ENCODE measurements around the gene ESRRA.
"Not testable (repeated sequence)": the region's sequence is repeated elsewhere in the genome, so short reads cannot be mapped to it uniquely, and the experiment has no call there.

The ESRRA gene

GRCh38 chr11:64291752-64292459 is 13.4 kb upstream of the ESRRA start:
- DNase-seq (ENCODE audit: low read depth in 2 of 2) = no peak

GRCh38 chr11:64292460-64293254 is 12.7 kb upstream of the ESRRA start:
- DNase-seq (ENCODE audit: low read depth in 2 of 2) = no peak

GRCh38 chr11:64294774-64295173 is 10.6 kb upstream of the ESRRA start:
- DNase-seq (ENCODE audit: low read depth in 2 of 2) = no peak

GRCh38 chr11:64295760-64296159 is 9.6 kb upstream of the ESRRA start:
- no peak for DNase-seq (ENCODE audit: low read depth in 2 of 2)

- DNase-seq (ENCODE audit: low read depth in 2 of 2) = no peak
Observed at GRCh38 chr11:64296236-64296635, 9.1 kb upstream of the ESRRA start.

- DNase-seq (ENCODE audit: low read depth in 2 of 2) = no peak
Observed at GRCh38 chr11:64296830-64297698, 8.3 kb upstream of the ESRRA start.

- no peak for DNase-seq (ENCODE audit: low read depth in 2 of 2)
Observed at GRCh38 chr11:64297699-64298358, 7.5 kb upstream of the ESRRA start.

- no peak for DNase-seq (ENCODE audit: low read depth in 2 of 2)
Observed at GRCh38 chr11:64298966-64299846, 6.1 kb upstream of the ESRRA start.

GRCh38 chr11:64299847-64300648 is 5.3 kb upstream of the ESRRA start, which contains the start of gene CATSPERZ:
CATSPERZ (plus strand) TSS chr11:64300358; CDS start chr11:64300411, 53 bp downstream.
- no peak for DNase-seq (ENCODE audit: low read depth in 2 of 2)

- no peak for DNase-seq (ENCODE audit: low read depth in 2 of 2)
Observed at GRCh38 chr11:64303109-64304031, 2.0 kb upstream of the ESRRA start.

- DNase-seq (ENCODE audit: low read depth in 2 of 2) = no peak
Observed at GRCh38 chr11:64304032-64304315, 1.4 kb upstream of the ESRRA start.

- peak; percentile 82 to 98 for DNase-seq (ENCODE audit: low read depth in 2 of 2)
Observed at GRCh38 chr11:64304316-64305072, 830 bp upstream of the ESRRA start.

GRCh38 chr11:64305691-64306562 is 603 bp downstream of the ESRRA start:
- DNase-seq (ENCODE audit: low read depth in 2 of 2) = peak; percentile 51 to 66

- DNase-seq (ENCODE audit: low read depth in 2 of 2) = no peak
Observed at GRCh38 chr11:64306563-64306875, 1.2 kb downstream of the ESRRA start.

- no peak for DNase-seq (ENCODE audit: low read depth in 2 of 2)
Observed at GRCh38 chr11:64306876-64307622, 1.7 kb downstream of the ESRRA start.

GRCh38 chr11:64307795-64308194 is 2.5 kb downstream of the ESRRA start:
- not testable (repeated sequence) for DNase-seq (ENCODE audit: low read depth in 2 of 2)

- no peak for DNase-seq (ENCODE audit: low read depth in 2 of 2)
Observed at GRCh38 chr11:64312947-64313346, 7.6 kb downstream of the ESRRA start.

Data from stimulated activated CD4-positive, alpha-beta T cell treated with anti-CD3 and anti-CD28 coated beads, Interleukin-12 subunit alpha, Interleukin-12 subunit beta, amount 100 ng/mL, for 24 hours (primary cell).